H9 (cell line): ENCODE results near the gene ADARB2. TPM values are rescaled to one million over a fixed set of nuclear protein-coding genes. Genes with fewer than 3 reads are reported as not detected.

Experiments used
- DNase-seq: peaks from one replicate; pipeline ENCODE4 v3.0.0-alpha.2; 2017
- H2AFZ ChIP-seq: one replicate; pipeline ENCODE4 v1.6.1; 2013; ENCODE audit warnings: mild to moderate bottlenecking, low read length, control low read depth, moderate library complexity
- H2AK5ac ChIP-seq: 2 replicates; pipeline ENCODE4 v1.6.1; 2013; ENCODE audit warnings: low read length, control low read depth, mixed read lengths; ENCODE audit not compliant: insufficient read length
- H2BK120ac ChIP-seq: one replicate; pipeline ENCODE4 v1.6.1; 2013; ENCODE audit warnings: low read depth, mild to moderate bottlenecking, low read length, control low read depth, inconsistent platforms; ENCODE audit not compliant: poor library complexity, severe bottlenecking
- H2BK12ac ChIP-seq: 2 replicates; pipeline ENCODE4 v1.6.1; 2013; ENCODE audit warnings: low read length, control low read depth, mixed read lengths, low read depth; ENCODE audit not compliant: insufficient read length
- H2BK15ac ChIP-seq: 2 replicates; pipeline ENCODE4 v1.6.1; 2013; ENCODE audit warnings: low read depth, low read length, control low read depth
- H2BK20ac ChIP-seq: one replicate; pipeline ENCODE4 v1.6.1; 2013; ENCODE audit warnings: low read depth, mild to moderate bottlenecking, low read length, control low read depth, inconsistent platforms; ENCODE audit not compliant: poor library complexity, severe bottlenecking
- H2BK5ac ChIP-seq: 2 replicates; pipeline ENCODE4 v1.6.1; 2013; ENCODE audit warnings: low read length, control low read depth, mixed read lengths; ENCODE audit not compliant: insufficient read length
- H3K14ac ChIP-seq: 2 replicates; pipeline ENCODE4 v1.6.1; 2013; ENCODE audit warnings: low read length, control low read depth; ENCODE audit not compliant: insufficient read depth
- H3K18ac ChIP-seq: 2 replicates; pipeline ENCODE4 v1.6.1; 2013; ENCODE audit warnings: low read depth, mild to moderate bottlenecking, mixed read lengths, low read length, control low read depth; ENCODE audit not compliant: insufficient read length
- H3K23ac ChIP-seq: 2 replicates; pipeline ENCODE4 v1.6.1; 2013; ENCODE audit warnings: low read length, control low read depth, mixed read lengths, low read depth; ENCODE audit not compliant: insufficient read length
- H3K23me2 ChIP-seq: 2 replicates; pipeline ENCODE4 v1.6.1; 2013; ENCODE audit warnings: low read depth, mild to moderate bottlenecking, mixed read lengths, low read length, control low read depth; ENCODE audit not compliant: insufficient read length, poor library complexity, severe bottlenecking
- H3K27ac ChIP-seq: 2 replicates; pipeline ENCODE4 v1.5.1; 2013; ENCODE audit warnings: low read length, control low read depth, mixed read lengths, low read depth; ENCODE audit not compliant: insufficient read length
- H3K27me3 ChIP-seq: 2 replicates; pipeline ENCODE4 v1.6.1; 2013; ENCODE audit warnings: low read length, control low read depth, inconsistent platforms; ENCODE audit not compliant: insufficient read depth
- H3K4ac ChIP-seq: 2 replicates; pipeline ENCODE4 v1.6.1; 2013; ENCODE audit warnings: low read depth, mild to moderate bottlenecking, control low read depth, inconsistent platforms, low read length, moderate library complexity
- H3K4me1 ChIP-seq: 2 replicates; pipeline ENCODE4 v1.6.1; 2013; ENCODE audit warnings: low read length, control low read depth, inconsistent platforms; ENCODE audit not compliant: insufficient read depth
- H3K4me2 ChIP-seq: 2 replicates; pipeline ENCODE4 v1.6.1; 2013; ENCODE audit warnings: low read length, control low read depth, mixed read lengths; ENCODE audit not compliant: insufficient read length, insufficient read depth
- H3K56ac ChIP-seq: 2 replicates; pipeline ENCODE4 v1.6.1; 2013; ENCODE audit warnings: low read depth, mild to moderate bottlenecking, mixed read lengths, low read length, control low read depth; ENCODE audit not compliant: insufficient read length
- H3K79me1 ChIP-seq: 2 replicates; pipeline ENCODE4 v1.6.1; 2013; ENCODE audit warnings: low read depth, mild to moderate bottlenecking, moderate library complexity, low read length, control low read depth, inconsistent platforms; ENCODE audit not compliant: insufficient read depth, poor library complexity, severe bottlenecking
- H3K79me2 ChIP-seq: 2 replicates; pipeline ENCODE4 v1.6.1; 2013; ENCODE audit warnings: low read length, control low read depth, inconsistent platforms; ENCODE audit not compliant: insufficient read depth
- H3K9ac ChIP-seq: 2 replicates; pipeline ENCODE4 v1.6.1; 2013; ENCODE audit warnings: low read length, control low read depth, mixed read lengths; ENCODE audit not compliant: insufficient read length; ENCODE audit errors: extremely low read depth
- H3K9me3 ChIP-seq: one replicate; pipeline ENCODE4 v1.6.1; 2013; ENCODE audit warnings: low read depth, low read length, inconsistent platforms; ENCODE audit not compliant: control insufficient read depth
- H3T11ph ChIP-seq: one replicate; pipeline ENCODE4 v1.6.1; 2013; ENCODE audit warnings: mild to moderate bottlenecking, low read length, control low read depth, inconsistent platforms
- H4K20me1 ChIP-seq: one replicate; pipeline ENCODE4 v1.6.1; 2013; ENCODE audit not compliant: control insufficient read depth, insufficient read length, insufficient read depth
- H4K5ac ChIP-seq: 2 replicates; pipeline ENCODE4 v1.6.1; 2013; ENCODE audit warnings: low read depth, mild to moderate bottlenecking, mixed read lengths, low read length, control low read depth; ENCODE audit not compliant: insufficient read length
- H4K8ac ChIP-seq: replicated peaks from 2 replicates; pipeline ENCODE4 v1.6.1; 2013; ENCODE audit warnings: low read length, control low read depth, mixed read lengths, low read depth; ENCODE audit not compliant: insufficient read length
- H4K91ac ChIP-seq: 2 replicates; pipeline ENCODE4 v1.6.1; 2013; ENCODE audit warnings: low read depth, mild to moderate bottlenecking, moderate library complexity, mixed read lengths, low read length, control low read depth; ENCODE audit not compliant: insufficient read length
- H3K27ac Mint-ChIP-seq, 3 experiments: 2 replicates in 2 of 3; 3 replicates in 1 of 3; pipeline ENCODE4 v1.8.0; 2020 to 2021; ENCODE audit warnings: mixed read lengths in 3 of 3, mild to moderate bottlenecking in 1 of 3, moderate library complexity in 1 of 3
- H3K27me3 Mint-ChIP-seq: 2 replicates; pipeline ENCODE4 v1.8.0; 2021; ENCODE audit warnings: low read depth, mild to moderate bottlenecking, moderate library complexity, mixed read lengths
- H3K36me3 Mint-ChIP-seq, 3 experiments: 2 replicates in 2 of 3; 3 replicates in 1 of 3; pipeline ENCODE4 v1.8.0; 2020 to 2021; ENCODE audit warnings: low read depth in 3 of 3, mixed read lengths in 3 of 3; ENCODE audit not compliant: insufficient read depth in 1 of 3
- H3K4me1 Mint-ChIP-seq, 2 experiments: 2 replicates each; pipeline ENCODE4 v1.8.0; 2020; ENCODE audit warnings: mixed read lengths in 2 of 2
- H3K4me3 Mint-ChIP-seq, 2 experiments: 2 replicates in 1 of 2; 3 replicates in 1 of 2; pipeline ENCODE4 v1.8.0; 2020 to 2021; ENCODE audit warnings: mild to moderate bottlenecking in 2 of 2, mixed read lengths in 2 of 2, moderate library complexity in 1 of 2
- H3K9me3 Mint-ChIP-seq, 2 experiments: 2 replicates in 1 of 2; 3 replicates in 1 of 2; pipeline ENCODE4 v1.8.0; 2020; ENCODE audit warnings: mild to moderate bottlenecking in 2 of 2, mixed read lengths in 2 of 2, moderate library complexity in 1 of 2
- CTCF ChIP-seq: fragments of 200-600 bp; sonication (generic); conservative IDR thresholded peaks from 3 replicates; pipeline ENCODE4 v1.8.0; 2021; ENCODE audit warnings: antibody characterized with exemption, mild to moderate bottlenecking
- WGBS: extraction: QIAGEN DNeasy Blood & Tissue Kit; methylation state at CpG from one replicate; pipeline ENCODE4 v1.1.7; 2013; ENCODE audit warnings: missing lambda C conversion rate, low lambda C conversion rate, mixed read lengths; ENCODE audit not compliant: insufficient read length; ENCODE audit errors: extremely low coverage; 5-methylcytosine and 5-hydroxymethylcytosine counted together
- total RNA-seq: library from RNA; stranded (reverse); gene quantifications from 2 replicates; pipeline ENCODE4 v1.2.1, GENCODE V29; 2021

The ADARB2 gene
- total RNA-seq, 1 experiment from 2014 or later, result 0.87 TPM

- Histone ChIP-seq H3K79me2 (no peaks in the 10 kb centered on the region), H3K56ac (no peak overlapping the region), H3K14ac (no peak overlapping the region), H3K4ac (no peak overlapping the region), H4K5ac (no peak overlapping the region), H3K18ac (no peak overlapping the region), H3K4me1 (no peaks in the 10 kb centered on the region), H3K4me2 (no peak overlapping the region), H3K27ac (no peak overlapping the region), H2BK120ac (no peak overlapping the region), H2BK15ac (no peak overlapping the region), H3T11ph (no peak overlapping the region), H4K8ac (no peak overlapping the region), H3K79me1 (no peaks in the 10 kb centered on the region), H2AFZ (no peak overlapping the region), H3K23me2 (no peaks in the 10 kb centered on the region), H3K27me3 (no peaks in the 10 kb centered on the region), H4K91ac (no peak overlapping the region), H2AK5ac (no peak overlapping the region), H2BK12ac (no peak overlapping the region), H3K9me3 (no peaks in the 10 kb centered on the region), H3K23ac (no peak overlapping the region), H3K9ac (no peak overlapping the region), H4K20me1 (peaks cover 4% of the 10 kb centered on the region), H2BK20ac (no peak overlapping the region), H2BK5ac (no peak overlapping the region)
- peaks cover 25% of the 10 kb centered on the region in 2 experiments for H3K9me3 Mint-ChIP-seq
- H3K4me3 Mint-ChIP-seq, result no peak overlapping the region
- H3K36me3 Mint-ChIP-seq, result peaks cover 5 to 21% (median 15%) of the 10 kb centered on the region in 3 experiments; a peak in 6 of 7 replicates
- WGBS, result no CpG with 5 or more reads among the region's 5 CpGs
- TF ChIP-seq CTCF, result no peak
- H3K4me1 Mint-ChIP-seq, result no peaks in the 10 kb centered on the region
- H3K27ac Mint-ChIP-seq, result no peak overlapping the region
- DNase-seq, result no peak
- H3K27me3 Mint-ChIP-seq, result peaks cover 27% of the 10 kb centered on the region
Observed at GRCh38 chr10:1747590-1748157, 10.3 kb upstream of the ADARB2 start.
